SH-SY5Y (cell line): ENCODE results near the gene GPR89A.

Experiments used
- GATA2 ChIP-seq: IDR thresholded peaks from 2 replicates; pipeline ENCODE4 v1.6.1; 2011; ENCODE audit warnings: mild to moderate bottlenecking, low read depth, low read length
- GATA3 ChIP-seq: IDR thresholded peaks from 2 replicates; pipeline ENCODE4 v1.6.1; 2011; ENCODE audit warnings: low read depth, mild to moderate bottlenecking, low read length, moderate library complexity

DNA sequence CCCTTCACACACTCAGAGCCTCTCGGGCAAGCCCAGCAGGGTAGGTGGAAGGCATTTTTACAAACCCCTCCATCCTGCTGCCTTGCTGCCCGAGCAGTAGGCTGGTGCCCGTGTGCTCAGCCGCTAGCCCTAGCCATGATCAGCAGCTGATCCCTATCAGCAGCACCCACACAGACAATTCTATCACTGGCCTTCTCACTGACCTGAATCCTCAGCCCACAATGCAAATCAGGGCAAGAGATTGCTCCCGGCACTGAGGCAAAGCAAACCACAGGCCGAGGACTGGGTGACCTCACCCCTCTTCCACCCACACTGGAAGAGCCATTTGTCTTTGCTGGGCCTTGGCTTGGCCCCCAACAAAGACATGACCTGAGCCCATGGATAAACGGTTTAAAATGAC lies 100.3 kb downstream of the GPR89A start:
- TF ChIP-seq GATA2, result peak; percentile 88
- TF ChIP-seq GATA3, result no peak
